ENCODE measurements around the gene KSR2.

KSR2 gene

GRCh38 chr12:117563007-117563406 lies 405.8 kb downstream of the KSR2 start:
- DNase-seq: no peak

- DNase-seq: no peak
Observed at GRCh38 chr12:117561990-117562389, 406.8 kb downstream of the KSR2 start.

GRCh38 chr12:117559978-117560377 lies 408.8 kb downstream of the KSR2 start:
- no peak for DNase-seq

- no peak for DNase-seq
Observed at GRCh38 chr12:117555889-117556288, 412.9 kb downstream of the KSR2 start.

- no peak for DNase-seq
Observed at GRCh38 chr12:117552971-117553370, 415.8 kb downstream of the KSR2 start.

- DNase-seq: no peak
Observed at GRCh38 chr12:117551665-117552064, 417.1 kb downstream of the KSR2 start.

GRCh38 chr12:117547209-117547608 lies 421.6 kb downstream of the KSR2 start:
- DNase-seq: no peak

- DNase-seq: no peak
Observed at GRCh38 chr12:117545216-117545615, 423.6 kb downstream of the KSR2 start.

GRCh38 chr12:117540011-117540410 lies 428.8 kb downstream of the KSR2 start:
- DNase-seq: no peak

- DNase-seq: no peak
Observed at GRCh38 chr12:117538926-117539325, 429.9 kb downstream of the KSR2 start.

GRCh38 chr12:117538032-117538690 lies 430.6 kb downstream of the KSR2 start:
- DNase-seq: no peak

GRCh38 chr12:117533687-117534086 lies 435.1 kb downstream of the KSR2 start:
- no peak for DNase-seq

- no peak for DNase-seq
Observed at GRCh38 chr12:117530796-117531195, 438.0 kb downstream of the KSR2 start.

GRCh38 chr12:117528538-117528937 lies 440.3 kb downstream of the KSR2 start:
- DNase-seq: no peak

GRCh38 chr12:117527479-117527855 lies 441.3 kb downstream of the KSR2 start:
- DNase-seq: peak; percentile 29

GRCh38 chr12:117526757-117527478 lies 441.9 kb downstream of the KSR2 start:
- peak; percentile 32 for DNase-seq

GRCh38 chr12:117525766-117526165 lies 443.0 kb downstream of the KSR2 start:
- DNase-seq: peak; percentile 46

- DNase-seq: no peak
Observed at GRCh38 chr12:117524806-117525205, 444.0 kb downstream of the KSR2 start.

GRCh38 chr12:117523971-117524370 lies 444.8 kb downstream of the KSR2 start:
- no peak for DNase-seq

GRCh38 chr12:117522559-117522958 lies 446.2 kb downstream of the KSR2 start:
- DNase-seq: no peak

GRCh38 chr12:117521867-117522266 lies 446.9 kb downstream of the KSR2 start:
- no peak for DNase-seq

GRCh38 chr12:117521346-117521745 lies 447.4 kb downstream of the KSR2 start:
- DNase-seq: no peak

GRCh38 chr12:117518594-117519270 lies 450.1 kb downstream of the KSR2 start:
- DNase-seq: no peak

- no peak for DNase-seq
Observed at GRCh38 chr12:117517219-117517739, 451.5 kb downstream of the KSR2 start.

Measured in eye (tissue), 1 donor.